Measurements from ENCODE around the gene MICAL1. TPM values are rescaled to one million over a fixed set of nuclear protein-coding genes. Genes with fewer than 3 reads are reported as not detected.

Gene MICAL1
- total RNA-seq, 4 donors from 2014 or later = 20.0 to 27.1 (median 23.5) TPM

DNA sequence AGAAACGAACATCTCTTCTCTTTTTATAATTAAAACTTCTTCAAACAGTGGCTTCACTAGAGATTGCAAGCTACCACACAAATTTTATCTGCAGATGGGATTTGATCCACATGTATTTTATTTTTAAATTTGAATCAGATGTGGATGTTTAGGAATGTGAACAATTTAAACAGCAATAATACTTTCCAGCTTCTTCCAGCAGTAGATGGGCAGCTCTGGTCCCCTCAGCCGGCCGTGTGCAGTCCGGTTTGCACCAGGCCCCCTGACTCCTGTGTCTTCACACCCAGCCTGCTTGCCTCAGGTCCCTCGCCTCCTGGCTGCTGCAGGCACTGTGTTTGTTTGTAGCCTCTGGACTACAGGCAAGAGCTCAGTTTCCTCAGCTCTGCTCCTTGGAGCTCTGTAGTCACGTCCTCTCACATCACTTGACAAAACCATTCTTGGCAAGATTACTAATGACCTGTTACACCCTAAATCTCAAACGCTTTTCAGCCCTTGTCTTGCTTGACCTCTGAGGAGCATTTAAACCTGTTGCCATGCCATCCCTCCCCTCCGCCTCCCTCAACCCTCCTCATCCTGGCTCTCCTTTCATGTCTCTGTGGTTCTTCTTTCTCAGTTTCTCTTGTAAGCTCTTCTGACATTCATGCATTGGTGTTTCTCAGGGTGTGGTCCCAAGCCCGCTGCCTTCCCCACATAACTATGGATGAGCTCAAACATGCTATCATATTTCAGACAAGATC is 40.6 kb upstream of the MICAL1 start:
- no peak overlapping the region for H3K4me3 ChIP-seq
- no peak for DNase-seq (ENCODE audit: extremely low spot score)
- intact Hi-C loops (cut with DNase I) = no loop called here
- no peaks in the 10 kb centered on the region for H3K4me1 ChIP-seq
- no peak for TF ChIP-seq POLR2A (IDR thresholded peaks at IDR 0.05; ENCODE audit: low read depth)
- no peak for TF ChIP-seq POLR2AphosphoS5 (IDR thresholded peaks at IDR 0.05)
- TF ChIP-seq CTCF (IDR thresholded peaks at IDR 0.05) = no peak
- no peak for TF ChIP-seq EP300 (IDR thresholded peaks at IDR 0.05)
- H3K36me3 ChIP-seq = no peaks in the 10 kb centered on the region
- 75% methylated on average over 9 of the region's 9 CpGs for WGBS
- H3K27ac ChIP-seq (replicated peaks in 1 of 4) = no peak overlapping the region
- no peaks in the 10 kb centered on the region for H3K9me3 ChIP-seq
- no peaks in the 10 kb centered on the region for H3K27me3 ChIP-seq

DNA sequence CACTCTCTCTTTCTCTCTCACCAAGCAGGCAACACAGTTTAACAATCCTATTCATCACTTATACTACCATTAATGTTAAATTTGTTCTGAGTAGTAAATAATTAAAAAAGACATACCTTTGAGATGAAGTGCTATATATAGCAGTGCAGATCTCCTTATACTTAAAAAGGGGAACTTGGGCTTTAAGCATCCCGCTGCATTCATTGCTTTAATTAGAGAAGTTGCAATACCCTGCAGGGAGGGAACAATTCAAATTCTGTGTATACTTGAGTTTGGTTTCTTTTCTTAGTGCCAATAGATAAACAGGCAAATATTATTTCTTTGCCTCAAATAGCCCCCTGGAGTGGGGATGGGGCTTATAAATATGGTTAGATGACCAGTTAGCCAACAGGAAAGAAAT is 38.3 kb upstream of the MICAL1 start:
- Histone ChIP-seq H3K9me3 (no peaks in the 10 kb centered on the region), H3K27me3 (no peaks in the 10 kb centered on the region), H3K27ac (replicated peaks in 1 of 4) (no peak overlapping the region), H3K4me1 (no peaks in the 10 kb centered on the region), H3K36me3 (no peaks in the 10 kb centered on the region), H3K4me3 (no peak overlapping the region)
- intact Hi-C loops (cut with DNase I) = no loop called here
- no peak for DNase-seq (ENCODE audit: extremely low spot score)
- no peak for TF ChIP-seq EP300 (IDR thresholded peaks at IDR 0.05)
- TF ChIP-seq CTCF (IDR thresholded peaks at IDR 0.05) = no peak
- TF ChIP-seq POLR2AphosphoS5 (IDR thresholded peaks at IDR 0.05) = no peak
- TF ChIP-seq POLR2A (IDR thresholded peaks at IDR 0.05; ENCODE audit: low read depth) = no peak
- 88% methylated on average over 1 of the region's 1 CpG for WGBS

DNA sequence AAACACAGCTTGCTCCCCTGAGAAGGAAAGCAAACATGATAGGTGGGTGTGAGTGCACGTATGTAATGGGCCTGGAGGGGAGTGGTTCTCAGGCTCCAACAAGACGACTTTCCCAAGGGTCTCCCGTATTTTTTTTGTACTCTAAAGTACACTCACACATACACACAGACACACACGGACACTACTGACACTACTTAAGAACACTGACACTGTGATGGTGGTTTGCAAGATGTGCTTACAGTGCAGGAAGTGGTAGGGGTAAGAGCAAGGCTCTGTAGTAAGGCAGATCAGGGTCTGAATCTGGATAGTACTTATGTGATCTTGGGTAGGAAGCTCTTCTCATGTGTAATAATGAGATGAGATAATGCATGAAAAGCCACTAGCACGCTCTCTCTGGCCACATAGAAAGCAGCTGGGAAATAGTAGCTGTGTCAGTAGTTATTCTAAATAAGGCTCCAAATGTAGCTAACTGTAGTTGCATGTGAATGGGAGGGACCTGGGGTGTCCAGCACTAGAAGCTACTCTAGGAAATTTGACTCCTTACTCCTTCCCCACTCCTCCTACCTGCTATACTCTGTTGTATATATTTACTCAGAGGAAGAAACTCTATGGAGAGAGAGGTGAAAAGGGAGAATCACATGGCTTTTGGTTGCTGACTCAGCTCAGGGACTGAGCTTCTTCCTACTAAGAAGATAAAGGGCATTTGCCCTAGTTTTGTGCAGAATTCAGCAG is 35.8 kb upstream of the MICAL1 start:
- Histone ChIP-seq H3K4me3 (no peak overlapping the region), H3K9me3 (no peaks in the 10 kb centered on the region), H3K4me1 (no peaks in the 10 kb centered on the region), H3K27ac (replicated peaks in 1 of 4) (no peak overlapping the region), H3K36me3 (no peaks in the 10 kb centered on the region), H3K27me3 (no peaks in the 10 kb centered on the region)
- 62% methylated on average over 5 of the region's 5 CpGs for WGBS
- no peak for DNase-seq (ENCODE audit: extremely low spot score)
- intact Hi-C loops (cut with DNase I) = no loop called here
- no peak for TF ChIP-seq POLR2AphosphoS5 (IDR thresholded peaks at IDR 0.05)
- no peak for TF ChIP-seq EP300 (IDR thresholded peaks at IDR 0.05)
- TF ChIP-seq CTCF (IDR thresholded peaks at IDR 0.05) = no peak
- TF ChIP-seq POLR2A (IDR thresholded peaks at IDR 0.05; ENCODE audit: low read depth) = no peak

GRCh38 chr6:109490713-109491112 is 35.1 kb upstream of the MICAL1 start:
- Histone ChIP-seq H3K36me3 (no peaks in the 10 kb centered on the region), H3K9me3 (no peaks in the 10 kb centered on the region), H3K27me3 (no peaks in the 10 kb centered on the region), H3K4me1 (no peaks in the 10 kb centered on the region), H3K27ac (replicated peaks in 1 of 4) (no peak overlapping the region), H3K4me3 (no peak overlapping the region)
- DNase-seq (ENCODE audit: extremely low spot score) = no peak
- 78% methylated on average over 2 of the region's 2 CpGs for WGBS
- TF ChIP-seq EP300 (IDR thresholded peaks at IDR 0.05) (no peak), POLR2AphosphoS5 (IDR thresholded peaks at IDR 0.05) (no peak), CTCF (IDR thresholded peaks at IDR 0.05) (no peak), POLR2A (IDR thresholded peaks at IDR 0.05; ENCODE audit: low read depth) (no peak)
- intact Hi-C loops (cut with DNase I) = no loop called here

All from esophagus muscularis mucosa (tissue), 4 donors.